ENCODE measurements around the gene OCRL. TPM values are rescaled to one million over a fixed set of nuclear protein-coding genes. Genes with fewer than 3 reads are reported as not detected.

OCRL gene
- total RNA-seq, 1 donor: 24.2 TPM

DNA sequence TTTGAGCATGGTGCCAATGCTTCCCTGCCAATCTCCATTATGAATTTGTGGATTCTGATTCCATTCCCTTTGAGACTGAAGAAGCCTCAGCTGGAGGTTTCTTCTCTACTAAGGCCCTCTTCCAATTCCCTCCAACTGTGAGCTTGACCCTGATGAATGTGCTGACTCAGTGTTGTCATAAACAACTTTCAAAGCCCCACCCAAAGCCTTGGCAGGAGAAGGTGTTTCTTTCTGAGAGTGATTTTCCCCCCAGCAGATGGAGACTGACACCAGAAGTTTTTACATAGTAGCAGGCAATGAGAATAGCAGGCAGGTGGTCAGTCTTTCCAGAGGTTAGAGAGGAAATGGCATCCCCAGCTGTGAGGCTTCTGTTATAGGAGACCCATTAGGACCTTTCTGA lies 53.1 kb downstream of the OCRL start:
- peak; percentile 63 for DNase-seq (ENCODE audit: low read depth)
- no peak overlapping the region for H3K4me3 ChIP-seq (ENCODE audit: low read depth, low read length)
- TF ChIP-seq CTCF (IDR thresholded peaks at IDR 0.05; ENCODE audit: insufficient read depth, low read length): no peak

- DNase-seq (ENCODE audit: low read depth): no peak
- TF ChIP-seq CTCF (IDR thresholded peaks at IDR 0.05; ENCODE audit: insufficient read depth, low read length): no peak
These were observed 54.7 kb downstream of the OCRL start for GRCh38 chrX:129594781-129595180.

DNA sequence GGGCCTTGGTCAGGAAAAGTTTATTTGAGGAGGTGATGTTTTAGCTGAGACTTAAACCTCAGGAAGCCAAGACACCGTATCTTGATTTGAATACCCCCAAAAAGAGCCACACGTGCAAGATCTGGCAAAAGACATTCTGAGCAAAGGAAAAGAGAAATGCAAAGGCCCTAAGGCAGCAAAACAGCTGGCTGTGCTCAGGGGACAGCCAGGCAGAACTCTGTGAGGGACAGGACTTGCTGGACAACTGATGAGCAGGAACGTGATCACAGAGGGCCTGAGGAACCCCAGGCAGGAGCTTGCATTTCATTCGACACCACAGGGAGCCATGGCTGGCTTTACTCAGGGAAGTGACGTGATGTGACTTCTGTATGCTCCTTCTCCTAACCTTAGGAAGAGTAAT lies 56.0 kb downstream of the OCRL start:
- no peak for DNase-seq (ENCODE audit: low read depth)

More at GRCh38 chrX:129594781-129595180, 54.7 kb downstream of the OCRL start:
- H3K4me3 ChIP-seq (ENCODE audit: low read depth, low read length): no peak overlapping the region

DNA sequence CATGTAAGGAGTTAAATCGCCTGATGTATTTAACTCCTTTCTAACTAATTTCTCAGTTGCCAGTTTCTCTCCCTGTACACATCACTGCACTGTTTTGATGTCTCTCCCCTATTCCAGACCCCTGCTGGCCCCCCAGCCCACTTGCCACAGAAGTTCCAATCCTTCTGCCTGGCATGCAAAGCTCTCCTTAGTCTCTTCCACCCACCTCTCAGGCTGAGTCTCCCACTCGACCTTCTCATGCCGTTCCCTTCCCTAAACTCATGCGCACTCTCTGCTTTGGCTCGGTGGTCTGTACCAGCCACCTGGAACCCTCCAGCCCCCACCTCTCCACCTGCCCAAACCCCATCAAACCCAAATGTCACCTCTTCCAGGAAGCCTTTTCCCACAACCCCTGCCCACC lies 57.8 kb downstream of the OCRL start:
- TF ChIP-seq CTCF (IDR thresholded peaks at IDR 0.05; ENCODE audit: insufficient read depth, low read length): no peak
- H3K4me3 ChIP-seq (ENCODE audit: low read depth, low read length): no peak overlapping the region
- no peak for DNase-seq (ENCODE audit: low read depth)

More for the DNA sequence above, 56.0 kb downstream of the OCRL start:
- no peak for TF ChIP-seq CTCF (IDR thresholded peaks at IDR 0.05; ENCODE audit: insufficient read depth, low read length)
- H3K4me3 ChIP-seq (ENCODE audit: low read depth, low read length): no peak overlapping the region

DNA sequence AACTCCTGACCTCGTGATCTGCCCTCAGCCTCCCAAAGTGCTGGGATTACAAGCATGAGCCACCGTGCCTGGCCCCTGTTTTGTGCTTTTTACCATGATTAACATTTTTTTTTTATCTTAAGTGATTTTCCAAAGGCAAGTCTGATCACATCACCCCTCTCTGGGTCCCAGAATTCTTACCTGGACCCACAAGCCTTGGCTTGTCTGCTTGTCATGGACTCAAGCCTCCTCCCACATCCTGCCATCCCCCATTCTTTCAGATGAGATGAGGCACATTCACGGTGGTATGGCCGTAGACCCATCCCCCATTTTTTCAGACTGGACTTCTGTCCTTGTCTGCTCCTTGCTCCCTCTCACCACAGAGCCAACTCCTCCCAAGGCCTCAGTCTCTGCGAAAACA lies 59.4 kb downstream of the OCRL start:
- no peak for DNase-seq (ENCODE audit: low read depth)
- no peak for TF ChIP-seq CTCF (IDR thresholded peaks at IDR 0.05; ENCODE audit: insufficient read depth, low read length)
- no peak overlapping the region for H3K4me3 ChIP-seq (ENCODE audit: low read depth, low read length)

DNA sequence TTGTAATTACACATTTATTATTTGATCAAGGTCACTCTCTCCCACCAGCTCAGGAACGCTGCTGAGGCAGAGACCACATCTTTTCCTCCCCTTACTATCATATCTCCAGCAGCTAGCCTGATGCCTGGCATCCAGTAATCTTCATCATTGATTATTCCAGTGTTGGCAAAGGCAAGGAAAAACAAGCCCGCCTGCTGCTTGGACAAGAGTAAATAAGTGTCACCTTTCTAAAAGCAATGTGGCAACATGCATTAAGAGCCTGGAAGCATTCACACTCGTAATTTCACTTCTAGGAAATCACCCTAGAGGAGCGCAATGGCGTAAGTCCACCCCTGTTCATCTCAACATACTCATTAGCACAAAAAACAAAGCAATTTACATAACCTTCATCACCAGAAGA lies 59.9 kb downstream of the OCRL start:
- H3K4me3 ChIP-seq (ENCODE audit: low read depth, low read length): no peak overlapping the region
- no peak for DNase-seq (ENCODE audit: low read depth)
- TF ChIP-seq CTCF (IDR thresholded peaks at IDR 0.05; ENCODE audit: insufficient read depth, low read length): no peak

DNA sequence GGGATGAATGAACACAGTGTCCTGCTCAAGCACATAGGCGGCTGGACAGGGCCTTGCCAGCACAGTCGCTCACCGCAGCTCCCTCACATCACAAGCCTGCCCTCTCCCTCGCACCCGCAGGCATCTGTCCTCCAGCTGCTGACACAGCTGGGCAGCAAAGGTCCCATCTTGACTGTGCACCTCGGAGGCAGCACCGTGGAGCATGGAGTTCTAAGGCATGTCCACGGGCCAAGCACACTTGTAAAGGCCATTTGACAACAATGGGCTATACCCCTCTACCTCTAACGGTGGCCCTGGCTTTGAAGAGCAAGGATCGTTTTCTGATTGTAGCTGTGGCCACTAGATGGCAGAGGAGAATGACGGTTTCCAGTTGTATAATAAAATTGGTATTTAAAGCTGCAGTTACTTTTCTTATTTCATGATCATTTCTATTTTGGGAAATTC lies 60.9 kb downstream of the OCRL start:
- peak; percentile 69 for TF ChIP-seq CTCF (IDR thresholded peaks at IDR 0.05; ENCODE audit: insufficient read depth, low read length)
- H3K4me3 ChIP-seq (ENCODE audit: low read depth, low read length): no peak overlapping the region
- peak; percentile 43 for DNase-seq (ENCODE audit: low read depth)
